ENCODE measurements around the gene AMPD3. TPM values are rescaled to one million over a fixed set of nuclear protein-coding genes. Genes with fewer than 3 reads are reported as not detected.

The AMPD3 gene
- total RNA-seq, 1 donor from 2014 or later: 3.0 TPM

- peaks cover 34% of the 10 kb centered on the region for H3K4me1 Mint-ChIP-seq
- no peak overlapping the region for H3K4me2 ChIP-seq
- H3F3A ChIP-seq (ENCODE audit: low read depth): peaks cover 4% of the 10 kb centered on the region
- peaks cover 9% of the 10 kb centered on the region for H3K27me3 Mint-ChIP-seq (ENCODE audit: insufficient read depth, low read depth)
- no peak overlapping the region for H2AFZ ChIP-seq (replicated peaks)
- peaks cover 10% of the 10 kb centered on the region for H3K9me3 Mint-ChIP-seq
- H3K36me3 Mint-ChIP-seq: peaks cover 13% of the 10 kb centered on the region
- no peak overlapping the region for H3K4me3 ChIP-seq
- no peaks in the 10 kb centered on the region for H3K79me2 ChIP-seq (ENCODE audit: low read depth)
- no peak overlapping the region for H3K27ac Mint-ChIP-seq
- peaks cover 11% of the 10 kb centered on the region for H3K4me1 ChIP-seq
- H3K36me3 ChIP-seq: no peaks in the 10 kb centered on the region
- no peaks in the 10 kb centered on the region for H3K9me3 ChIP-seq (ENCODE audit: low read depth)
- TF ChIP-seq EZH2phosphoT487 (IDR thresholded peaks at IDR 0.05) (no peak), CTCF (IDR thresholded peaks at IDR 0.05) (no peak), EZH2 (IDR thresholded peaks at IDR 0.05) (no peak)
- no peak overlapping the region for H3K4me3 Mint-ChIP-seq
- H3K27me3 ChIP-seq: no peaks in the 10 kb centered on the region
- no peak overlapping the region for H3K27ac ChIP-seq
- no peaks in the 10 kb centered on the region for H4K20me1 ChIP-seq (ENCODE audit: low read depth)
- DNase-seq (ENCODE audit: low spot score): no peak
- no peak overlapping the region for H3K9ac ChIP-seq
Observed at GRCh38 chr11:10493041-10493663, 38.1 kb downstream of the AMPD3 start.

- Histone ChIP-seq H3K9ac (no peak overlapping the region), H3K4me1 (peaks cover 11% of the 10 kb centered on the region), H4K20me1 (ENCODE audit: low read depth) (no peaks in the 10 kb centered on the region), H3K4me2 (no peak overlapping the region), H3K27me3 (no peaks in the 10 kb centered on the region), H3K27ac (no peak overlapping the region), H3F3A (ENCODE audit: low read depth) (peaks cover 4% of the 10 kb centered on the region), H3K36me3 (no peaks in the 10 kb centered on the region), H2AFZ (replicated peaks) (no peak overlapping the region), H3K4me3 (no peak overlapping the region), H3K79me2 (ENCODE audit: low read depth) (no peaks in the 10 kb centered on the region), H3K9me3 (ENCODE audit: low read depth) (no peaks in the 10 kb centered on the region)
- Mint-ChIP-seq H3K4me1 (peaks cover 29% of the 10 kb centered on the region), H3K9me3 (peaks cover 10% of the 10 kb centered on the region), H3K27ac (no peak overlapping the region), H3K4me3 (no peak overlapping the region), H3K27me3 (ENCODE audit: insufficient read depth, low read depth) (peaks cover 9% of the 10 kb centered on the region), H3K36me3 (peaks cover 13% of the 10 kb centered on the region)
- DNase-seq (ENCODE audit: low spot score): no peak
- TF ChIP-seq EZH2phosphoT487 (IDR thresholded peaks at IDR 0.05): no peak
- no peak for TF ChIP-seq CTCF (IDR thresholded peaks at IDR 0.05)
- TF ChIP-seq EZH2 (IDR thresholded peaks at IDR 0.05): no peak
Observed at GRCh38 chr11:10494636-10495463, 39.8 kb downstream of the AMPD3 start.

- no peak for DNase-seq (ENCODE audit: low spot score)
- peaks cover 9% of the 10 kb centered on the region for H3K36me3 Mint-ChIP-seq
Observed at GRCh38 chr11:10495464-10495786, 40.4 kb downstream of the AMPD3 start.

More at GRCh38 chr11:10495464-10495786, 40.4 kb downstream of the AMPD3 start:
- Histone ChIP-seq H3K9me3 (ENCODE audit: low read depth) (no peaks in the 10 kb centered on the region), H3K79me2 (ENCODE audit: low read depth) (no peaks in the 10 kb centered on the region), H4K20me1 (ENCODE audit: low read depth) (no peaks in the 10 kb centered on the region), H3K4me2 (no peak overlapping the region), H3K9ac (no peak overlapping the region), H2AFZ (replicated peaks) (no peak overlapping the region), H3K4me3 (no peak overlapping the region), H3K4me1 (peaks cover 10% of the 10 kb centered on the region), H3K27ac (no peak overlapping the region), H3F3A (ENCODE audit: low read depth) (peaks cover 4% of the 10 kb centered on the region), H3K27me3 (no peaks in the 10 kb centered on the region), H3K36me3 (no peaks in the 10 kb centered on the region)
- peaks cover 25% of the 10 kb centered on the region for H3K4me1 Mint-ChIP-seq
- peaks cover 10% of the 10 kb centered on the region for H3K9me3 Mint-ChIP-seq
- no peak overlapping the region for H3K27ac Mint-ChIP-seq
- TF ChIP-seq EZH2phosphoT487 (IDR thresholded peaks at IDR 0.05) (no peak), EZH2 (IDR thresholded peaks at IDR 0.05) (no peak), CTCF (IDR thresholded peaks at IDR 0.05) (no peak)
- H3K27me3 Mint-ChIP-seq (ENCODE audit: insufficient read depth, low read depth): peaks cover 9% of the 10 kb centered on the region
- no peak overlapping the region for H3K4me3 Mint-ChIP-seq

All from neural progenitor cell (in vitro differentiated cells).